HEK293 (cell line): Measurements from ENCODE around the gene ALDH8A1.

Experiments
- CTCF ChIA-PET: fragments of 350-600 bp; formaldehyde crosslinking; extraction: SDS; loops from one replicate; lab custom pipeline; 2021; ENCODE audit warnings: antibody characterized with exemption; lab: Yijun Ruan, JAX
- POLR2A ChIA-PET: fragments of 300-600 bp; formaldehyde crosslinking; extraction: SDS; loops from one replicate; lab custom pipeline; 2020; ENCODE audit warnings: antibody characterized with exemption, inconsistent platforms; lab: Yijun Ruan, JAX
- H3K27ac ChIP-seq: fragments of 200-500 bp; sonication (Bioruptor generic); 2 replicates; pipeline ENCODE4 v1.5.1; 2014; ENCODE audit warnings: low read depth, low read length, control low read depth, inconsistent platforms; ENCODE audit errors: extremely low read depth
- H3K36me3 ChIP-seq, 2 experiments: fragments of 200-500 bp in 1 of 2; sonication (Bioruptor generic) in 1 of 2; 1 replicate in 1 of 2; 2 replicates in 1 of 2; pipeline ENCODE4 v1.5.1; 2014 to 2017; ENCODE audit warnings: inconsistent platforms in 2 of 2, low read length in 2 of 2; ENCODE audit not compliant: control insufficient read depth in 2 of 2, insufficient read depth in 1 of 2
- H3K4me1 ChIP-seq: fragments of 200-500 bp; sonication (Bioruptor generic); 2 replicates; pipeline ENCODE4 v1.5.1; 2014; ENCODE audit warnings: mild to moderate bottlenecking, low read length, inconsistent platforms; ENCODE audit not compliant: control insufficient read depth, insufficient read depth
- H3K4me3 ChIP-seq: 2 replicates; pipeline ENCODE4 v1.5.1; 2011; ENCODE audit warnings: low read depth, mild to moderate bottlenecking, control low read depth, low read length, moderate library complexity
- H3K9me3 ChIP-seq: fragments of 200-500 bp; sonication (Bioruptor generic); 2 replicates; pipeline ENCODE4 v1.5.1; 2014; ENCODE audit warnings: low read depth, low read length, inconsistent platforms; ENCODE audit not compliant: control insufficient read depth, insufficient read depth
- AEBP2 ChIP-seq: fragments of 450-650 bp; formaldehyde crosslinking; IDR thresholded peaks from 2 replicates; pipeline ENCODE4 v1.5.1; 2016; ENCODE audit warnings: missing biosample characterization, missing genetic modification characterization, borderline replicate concordance
- ATF2 ChIP-seq: fragments of 450-650 bp; formaldehyde crosslinking; IDR thresholded peaks from 2 replicates; pipeline ENCODE4 v1.5.1; 2016; ENCODE audit warnings: missing biosample characterization, missing genetic modification characterization, low read depth
- CTCF ChIP-seq: fragments of 450-650 bp; formaldehyde crosslinking; IDR thresholded peaks from 2 replicates; pipeline ENCODE4 v1.5.1; 2016; ENCODE audit warnings: missing biosample characterization, missing genetic modification characterization
- MEIS1 ChIP-seq: sonication (generic); formaldehyde crosslinking; IDR thresholded peaks from 2 replicates; pipeline ENCODE4 v1.8.1; 2022; ENCODE audit warnings: missing genetic modification reagents, mild to moderate bottlenecking, borderline replicate concordance
- PBX3 ChIP-seq: sonication (generic); formaldehyde crosslinking; IDR thresholded peaks from 2 replicates; pipeline ENCODE4 v1.8.1; 2022; ENCODE audit warnings: mild to moderate bottlenecking, moderate library complexity, missing genetic modification reagents
- SP2 ChIP-seq: fragments of 450-650 bp; formaldehyde crosslinking; IDR thresholded peaks from 2 replicates; pipeline ENCODE4 v1.5.1; 2016; ENCODE audit warnings: missing biosample characterization, missing genetic modification characterization
- ZNF223 ChIP-seq: fragments of 450-650 bp; formaldehyde crosslinking; IDR thresholded peaks from 2 replicates; pipeline ENCODE4 v1.5.1; 2016; ENCODE audit warnings: missing biosample characterization, missing genetic modification characterization
- ZNF274 ChIP-seq, 2 experiments: fragments of 200-500 bp in 1 of 2; fragments of 450-650 bp in 1 of 2; sonication (Bioruptor generic) in 1 of 2; formaldehyde crosslinking in 1 of 2; IDR thresholded peaks; 2 replicates each; pipeline versions ENCODE4 v1.5.1 to v1.6.1; 2014 to 2016; ENCODE audit warnings: borderline replicate concordance in 1 of 2, inconsistent platforms in 1 of 2, low read length in 1 of 2, missing biosample characterization in 1 of 2, missing genetic modification characterization in 1 of 2
- ZNF280D ChIP-seq: fragments of 450-650 bp; formaldehyde crosslinking; IDR thresholded peaks from 2 replicates; pipeline ENCODE4 v1.5.1; 2016; ENCODE audit warnings: missing biosample characterization, missing genetic modification characterization
- ZNF518A ChIP-seq: fragments of 450-650 bp; formaldehyde crosslinking; conservative IDR thresholded peaks from 2 replicates; pipeline ENCODE4 v1.5.1; 2016; ENCODE audit warnings: low read depth, missing biosample characterization, missing genetic modification characterization
- ZNF561 ChIP-seq: fragments of 450-650 bp; IDR thresholded peaks from 2 replicates; pipeline ENCODE4 v1.5.1; 2018; ENCODE audit warnings: missing biosample characterization, missing genetic modification characterization, borderline replicate concordance
- ZNF580 ChIP-seq: fragments of 450-650 bp; formaldehyde crosslinking; IDR thresholded peaks from 2 replicates; pipeline ENCODE4 v1.5.1; 2016; ENCODE audit warnings: missing biosample characterization, missing genetic modification characterization
- ZNF610 ChIP-seq: fragments of 450-650 bp; formaldehyde crosslinking; IDR thresholded peaks from 2 replicates; pipeline ENCODE4 v1.5.1; 2016; ENCODE audit warnings: missing biosample characterization, missing genetic modification characterization, borderline replicate concordance
- ZNF624 ChIP-seq: fragments of 450-650 bp; formaldehyde crosslinking; IDR thresholded peaks from 2 replicates; pipeline ENCODE4 v1.5.1; 2017; ENCODE audit warnings: missing biosample characterization, missing genetic modification characterization
- ZNF629 ChIP-seq: fragments of 450-650 bp; formaldehyde crosslinking; IDR thresholded peaks from 2 replicates; pipeline ENCODE4 v1.5.1; 2017; ENCODE audit warnings: missing biosample characterization, missing genetic modification characterization
- ZNF707 ChIP-seq: fragments of 450-650 bp; formaldehyde crosslinking; IDR thresholded peaks from 2 replicates; pipeline ENCODE4 v1.5.1; 2016; ENCODE audit warnings: missing biosample characterization, missing genetic modification characterization
- ZNF785 ChIP-seq: fragments of 450-650 bp; formaldehyde crosslinking; IDR thresholded peaks from 2 replicates; pipeline ENCODE4 v1.5.1; 2016; ENCODE audit warnings: missing biosample characterization, missing genetic modification characterization
- ZNF837 ChIP-seq: fragments of 450-650 bp; formaldehyde crosslinking; IDR thresholded peaks from 2 replicates; pipeline ENCODE4 v1.5.1; 2016; ENCODE audit warnings: missing biosample characterization, missing genetic modification characterization
- ZSCAN30 ChIP-seq: fragments of 450-650 bp; IDR thresholded peaks from 2 replicates; pipeline ENCODE4 v1.5.1; 2018; ENCODE audit warnings: missing biosample characterization, mild to moderate bottlenecking, missing genetic modification characterization, moderate library complexity

ALDH8A1 gene

GRCh38 chr6:134920422-134920821, 29.5 kb downstream of the ALDH8A1 start:
- H3K4me1 ChIP-seq, result no peaks in the 10 kb centered on the region
- CTCF ChIA-PET, result interaction anchor here (1.2 to 6.1 kb wide), 3 partner anchors 20 to 810 kb away, joined by 3 to 49 read pairs (median 6); no protein-coding TSS in a partner anchor
- H3K4me3 ChIP-seq, result no peak overlapping the region
- no peak overlapping the region for H3K27ac ChIP-seq
- POLR2A ChIA-PET, result no interaction called here
- no peak for TF ChIP-seq ZNF274 (IDR thresholded peaks at IDR 0.05; ENCODE audit: low read length)
- TF ChIP-seq ZNF274 (tag by site-specific recombination; IDR thresholded peaks at IDR 0.05; ENCODE audit: borderline replicate concordance), result no peak
- TF ChIP-seq ZNF223 (tag by site-specific recombination), result no peak
- no peak for TF ChIP-seq ZSCAN30
- no peak for TF ChIP-seq ZNF610 (tag by site-specific recombination)
- no peak for TF ChIP-seq ZNF518A (tag by site-specific recombination)
- TF ChIP-seq ZNF707 (tag by site-specific recombination), result no peak
- no peak for TF ChIP-seq ZNF280D
- no peak for TF ChIP-seq CTCF (tag by site-specific recombination)
- TF ChIP-seq ZNF837 (tag by site-specific recombination), result no peak
- no peaks in the 10 kb centered on the region for H3K9me3 ChIP-seq
- peaks cover 0 to 3% of the 10 kb centered on the region in 2 experiments; a peak in 1 of 3 replicates for H3K36me3 ChIP-seq

GRCh38 chr6:134918418-134918961, 31.4 kb downstream of the ALDH8A1 start:
- ChIA-PET CTCF (interaction anchor here (0.5 to 6.1 kb wide), 7 partner anchors 10 to 1418 kb away, joined by 3 to 49 read pairs (median 4); no protein-coding TSS in a partner anchor), POLR2A (interaction anchor here (0.6 kb wide), 1 partner anchor 691 kb away, joined by 5 read pairs; no protein-coding TSS in a partner anchor)
- Histone ChIP-seq H3K4me3 (no peak overlapping the region), H3K9me3 (no peaks in the 10 kb centered on the region), H3K4me1 (no peaks in the 10 kb centered on the region), H3K27ac (no peak overlapping the region), H3K36me3 (peaks cover 0 to 3% of the 10 kb centered on the region in 2 experiments; a peak in 1 of 3 replicates)
- no peak for TF ChIP-seq SP2 (tag by site-specific recombination)
- no peak for TF ChIP-seq PBX3 (CRISPR knock-in tag)
- TF ChIP-seq ZNF785 (tag by site-specific recombination), result no peak
- no peak for TF ChIP-seq ZNF629 (tag by site-specific recombination)
- no peak for TF ChIP-seq ZNF624 (tag by site-specific recombination)
- no peak for TF ChIP-seq MEIS1 (CRISPR knock-in tag)
- TF ChIP-seq ZNF561 (tag by site-specific recombination), result no peak
- TF ChIP-seq ATF2 (tag by site-specific recombination), result no peak
- no peak for TF ChIP-seq AEBP2 (tag by site-specific recombination)
- no peak for TF ChIP-seq ZNF580 (tag by site-specific recombination)
